Adrenal gland (tissue), 12 donors: ENCODE measurements around the gene RAD51B. TPM values are rescaled to one million over a fixed set of nuclear protein-coding genes. Genes with fewer than 3 reads are reported as not detected.

Source experiments
- DNase-seq, 7 donors: peaks; one replicate each; pipeline ENCODE4 v3.0.0-alpha.2; 2019 to 2020
- H3K27ac ChIP-seq, 5 donors: fragments of 200-600 bp; sonication (generic) in 4 of 5; 1 replicate in 3 of 5; 2 replicates in 2 of 5; pipeline versions ENCODE4 v1.5.1 to v1.8.0; 2016 to 2020; ENCODE audit warnings: mild to moderate bottlenecking in 1 of 5
- H3K27me3 ChIP-seq: fragments of 200-600 bp; 2 replicates; pipeline ENCODE4 v1.8.0; 2021
- H3K36me3 ChIP-seq, 2 donors: fragments of 200-600 bp; replicated peaks in 1 of 2; 1 replicate in 1 of 2; 2 replicates in 1 of 2; pipeline versions ENCODE4 v1.5.1 to v1.8.0; 2018 to 2022
- H3K4me1 ChIP-seq, 2 donors: fragments of 200-600 bp; replicated peaks in 1 of 2; 1 replicate in 1 of 2; 2 replicates in 1 of 2; pipeline versions ENCODE4 v1.5.1 to v1.8.0; 2018 to 2021
- H3K4me3 ChIP-seq, 4 donors: fragments of 200-600 bp; sonication (generic) in 3 of 4; one replicate each; pipeline ENCODE4 v1.5.1; 2016 to 2018
- H3K9me3 ChIP-seq, 3 donors: fragments of 200-600 bp; sonication (generic) in 1 of 3; replicated peaks in 1 of 3; 1 replicate in 2 of 3; 2 replicates in 1 of 3; pipeline versions ENCODE4 v1.5.1 to v1.8.0; 2016 to 2021
- CTCF ChIP-seq, 6 experiments: fragments of 450-650 bp in 4 of 6; fragments of 200-600 bp in 2 of 6; sonication (generic) in 1 of 6; IDR thresholded peaks; 1 replicate in 5 of 6; 2 replicates in 1 of 6; pipeline versions ENCODE4 v1.5.1 to v1.8.0; 2016 to 2021; ENCODE audit warnings: antibody characterized with exemption in 6 of 6, mild to moderate bottlenecking in 2 of 6, moderate library complexity in 1 of 6
- POLR2A ChIP-seq, 2 donors: fragments of 450-650 bp; IDR thresholded peaks; one replicate each; pipeline ENCODE4 v1.6.1; 2017; ENCODE audit warnings: antibody characterized with exemption in 2 of 2, mild to moderate bottlenecking in 2 of 2, moderate library complexity in 1 of 2
- WGBS, 4 donors: extraction: QIAGEN DNeasy Blood & Tissue Kit in 2 of 4; methylation state at CpG; one replicate each; pipeline versions ENCODE4 v1.1.5 to v1.1.7; 2013 to 2017; 5-methylcytosine and 5-hydroxymethylcytosine counted together
- intact Hi-C, 2 donors: fragments of 100-400 bp; cut with DNase I; formaldehyde crosslinking; loops; one replicate each; pipeline versions ENCODE4 v1.14.1 to v1.15.0; 2022 to 2023
- polyA plus RNA-seq, 3 donors: library from polyadenylated mRNA; stranded (reverse); fragments of 200-250 nt in 2 of 3; fragments of 350-450 nt in 1 of 3; fragmentation: Illumina TruSeq in 1 of 3; extraction: RNeasy Lipid Tissue Mini Kit (QIAGEN cat#74804) in 1 of 3; gene quantifications; one replicate each; pipeline ENCODE4 v1.2.3, GENCODE V29; 2013 to 2014
- total RNA-seq, 9 donors: library from RNA; depleted of rRNA in 4 of 9; stranded (reverse); fragments of >200 nt in 4 of 9; fragments of 120-200 nt in 1 of 9; fragmentation: NEBNext Ultra II Directional in 1 of 9; extraction: Animal tissue kit (Norgen Biotek cat#: 25700) in 1 of 9; gene quantifications; one replicate each; pipeline versions ENCODE4 v1.1.0 to v1.2.4, GENCODE V29; 2013 to 2023
- donor health status: healthy with polysubstance abuse.
- donor health status: Bipolar disorder and iron deficiency.
- donor health status: DM: yes; HTN: yes; CAD: no.
- donor health status: DM: no; HTN: no; CAD: no.
- donor health status: DM: no; HTN: no; CAD: no.
- donor health status: DM: yes; HTN: yes; CAD: no.

The RAD51B gene
- total and polyA plus RNA-seq, 12 donors = 2.3 to 24.6 (median 12.4) TPM

GRCh38 chr14:68215629-68216028 lies 396.1 kb downstream of the RAD51B start:
- no peaks in the 10 kb centered on the region for H3K9me3 ChIP-seq
- H3K4me1 ChIP-seq = peaks cover 6 to 18% of the 10 kb centered on the region in 2 donors
- H3K36me3 ChIP-seq = no peaks in the 10 kb centered on the region
- no peak overlapping the region for H3K4me3 ChIP-seq
- 80 to 84% (median 82%) methylated on average over 2 of the region's 2 CpGs for WGBS, 4 donors
- intact Hi-C loops = no loop called here
- no peak for DNase-seq
- no peak overlapping the region for H3K27ac ChIP-seq
- no peaks in the 10 kb centered on the region for H3K27me3 ChIP-seq
- TF ChIP-seq POLR2A (IDR thresholded peaks at IDR 0.05) (no peak), CTCF (IDR thresholded peaks at IDR 0.05) (no peak)

- Histone ChIP-seq H3K27me3 (no peaks in the 10 kb centered on the region), H3K27ac (no peak overlapping the region), H3K9me3 (no peaks in the 10 kb centered on the region), H3K4me3 (no peak overlapping the region), H3K36me3 (no peaks in the 10 kb centered on the region), H3K4me1 (peaks cover 5 to 14% of the 10 kb centered on the region in 2 donors)
- WGBS, 4 donors = 86 to 93% (median 90%) methylated on average over 3 of the region's 3 CpGs
- TF ChIP-seq CTCF (IDR thresholded peaks at IDR 0.05) = no peak
- no peak for TF ChIP-seq POLR2A (IDR thresholded peaks at IDR 0.05)
- intact Hi-C loops = no loop called here
- DNase-seq = no peak
These were observed 396.5 kb downstream of the RAD51B start for GRCh38 chr14:68216079-68216478.

GRCh38 chr14:68216957-68217356 lies 397.4 kb downstream of the RAD51B start:
- Histone ChIP-seq H3K27ac (no peak overlapping the region), H3K27me3 (no peaks in the 10 kb centered on the region), H3K9me3 (no peaks in the 10 kb centered on the region), H3K36me3 (no peaks in the 10 kb centered on the region), H3K4me3 (no peak overlapping the region), H3K4me1 (peaks cover 0 to 5% of the 10 kb centered on the region in 2 donors)
- DNase-seq = no peak
- 94 to 99% (median 97%) methylated on average over 3 of the region's 3 CpGs for WGBS, 4 donors
- no peak for TF ChIP-seq CTCF (IDR thresholded peaks at IDR 0.05)
- TF ChIP-seq POLR2A (IDR thresholded peaks at IDR 0.05) = no peak
- intact Hi-C loops = no loop called here

GRCh38 chr14:68217791-68218340 lies 398.3 kb downstream of the RAD51B start:
- no peaks in the 10 kb centered on the region for H3K4me1 ChIP-seq
- no peaks in the 10 kb centered on the region for H3K27me3 ChIP-seq
- no peak for TF ChIP-seq POLR2A (IDR thresholded peaks at IDR 0.05)
- TF ChIP-seq CTCF (IDR thresholded peaks at IDR 0.05) = no peak
- no peak overlapping the region for H3K27ac ChIP-seq
- H3K36me3 ChIP-seq = no peaks in the 10 kb centered on the region
- no peak for DNase-seq
- no peak overlapping the region for H3K4me3 ChIP-seq
- no peaks in the 10 kb centered on the region for H3K9me3 ChIP-seq
- intact Hi-C loops = no loop called here
